GM19025 (cell line): ENCODE results near the gene MSH3.
A peak's percentile ranks its signal among the peaks of the same experiment; 100 is the strongest.

Experiments used
- ATAC-seq: cut with Tn5 transposase; IDR thresholded peaks from one replicate; pipeline ENCODE4 v1.9.1; 2021; ENCODE audit warnings: mild to moderate bottlenecking, low read depth, moderate library complexity; ENCODE audit not compliant: unreplicated experiment

MSH3 gene

DNA sequence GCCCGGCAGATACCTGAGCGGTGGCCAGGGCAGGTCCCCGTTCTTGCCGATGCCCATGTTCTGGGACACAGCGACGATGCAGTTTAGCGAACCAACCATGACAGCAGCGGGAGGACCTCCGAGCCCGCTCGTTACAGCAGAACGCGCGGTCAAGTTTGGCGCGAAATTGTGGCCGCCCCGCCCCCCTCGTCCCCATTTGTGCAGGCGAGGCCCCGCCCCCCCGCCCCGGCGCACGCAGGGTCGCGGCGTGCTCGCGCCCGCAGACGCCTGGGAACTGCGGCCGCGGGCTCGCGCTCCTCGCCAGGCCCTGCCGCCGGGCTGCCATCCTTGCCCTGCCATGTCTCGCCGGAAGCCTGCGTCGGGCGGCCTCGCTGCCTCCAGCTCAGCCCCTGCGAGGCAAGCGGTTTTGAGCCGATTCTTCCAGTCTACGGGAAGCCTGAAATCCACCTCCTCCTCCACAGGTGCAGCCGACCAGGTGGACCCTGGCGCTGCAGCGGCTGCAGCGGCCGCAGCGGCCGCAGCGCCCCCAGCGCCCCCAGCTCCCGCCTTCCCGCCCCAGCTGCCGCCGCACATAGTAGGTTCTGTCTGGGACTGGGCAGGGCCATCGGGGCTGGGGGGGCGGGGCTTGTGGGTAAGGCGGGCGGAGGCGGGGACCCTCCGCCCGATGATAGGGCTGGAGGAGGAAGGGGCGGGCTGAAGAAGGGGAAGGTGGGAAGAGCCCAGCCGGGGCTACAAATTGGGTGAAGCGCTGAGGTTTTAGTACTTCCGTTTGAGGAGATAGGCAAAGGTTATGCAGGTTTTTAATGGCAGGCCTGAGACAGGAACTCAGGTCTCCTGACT, at the start of gene MSH3, which contains the start of gene DHFR:
TSS of gene MSH3 (plus strand) at position 262 of the 840 bp plus-strand sequence. CDS start at position 338, 76 bp downstream.
TSS of gene DHFR (minus strand) at position 593 of the 840 bp plus-strand sequence. CDS start at position 99, 494 bp downstream.
- ATAC-seq, result peak; percentile 54

DNA sequence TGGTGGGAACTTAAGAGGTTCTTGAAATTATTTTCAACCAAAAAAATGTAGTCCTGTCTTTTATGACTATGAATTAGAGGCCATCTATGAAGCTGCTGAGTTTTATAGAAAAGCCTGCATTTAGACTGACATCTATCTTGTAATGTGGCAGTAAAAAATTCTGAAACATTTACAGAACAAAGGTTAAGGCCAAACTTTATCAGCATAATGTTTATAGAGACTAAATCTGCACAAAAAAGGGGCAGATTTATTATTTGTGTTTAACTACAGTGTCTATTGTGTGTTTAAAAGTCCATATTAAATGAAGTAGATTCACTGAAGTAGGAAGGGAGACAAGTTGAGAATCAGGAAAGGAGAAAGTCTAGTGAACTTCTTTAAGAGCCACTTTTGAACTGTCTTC, 47.1 kb upstream of the MSH3 start:
- no peak for ATAC-seq

DNA sequence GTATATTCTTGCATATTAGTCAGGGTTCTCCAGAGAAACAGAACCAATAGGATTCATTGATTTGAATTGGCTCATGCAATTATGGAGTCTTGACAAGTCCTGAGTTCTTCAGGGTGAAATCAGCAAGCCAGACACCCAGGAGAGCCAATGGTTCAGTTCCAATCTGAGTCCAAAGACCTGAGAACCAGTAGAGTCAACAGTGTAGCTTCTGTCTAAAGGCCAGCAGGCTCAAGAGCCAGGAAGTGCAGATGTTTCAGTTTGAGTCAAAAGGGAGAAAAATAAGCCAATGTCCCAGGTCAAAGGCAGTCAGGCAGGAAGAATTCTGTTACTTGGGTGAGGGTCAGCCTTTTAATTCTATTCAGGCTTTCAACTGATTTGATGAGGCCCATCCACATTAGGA, 46.6 kb upstream of the MSH3 start:
- ATAC-seq, result peak; percentile 89

DNA sequence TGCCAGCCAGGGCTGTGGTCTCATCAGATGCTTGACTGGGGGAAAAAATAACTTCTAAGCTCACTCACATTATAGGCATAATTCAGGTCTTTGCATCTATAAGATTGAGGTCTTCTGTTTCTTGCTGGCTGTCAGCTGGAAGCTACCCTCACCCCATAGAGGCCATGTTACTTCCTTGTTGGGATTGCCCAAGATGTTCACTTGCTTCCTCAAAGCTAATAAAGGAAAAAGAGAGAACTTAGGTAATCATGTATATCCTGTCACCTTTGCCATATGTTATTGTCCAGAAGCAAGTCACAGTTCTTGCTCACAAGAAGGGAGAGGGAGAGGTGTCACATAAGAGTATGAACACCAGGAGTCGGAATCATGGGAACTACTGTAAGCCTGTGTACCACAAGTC, 45.7 kb upstream of the MSH3 start:
- no peak for ATAC-seq

DNA sequence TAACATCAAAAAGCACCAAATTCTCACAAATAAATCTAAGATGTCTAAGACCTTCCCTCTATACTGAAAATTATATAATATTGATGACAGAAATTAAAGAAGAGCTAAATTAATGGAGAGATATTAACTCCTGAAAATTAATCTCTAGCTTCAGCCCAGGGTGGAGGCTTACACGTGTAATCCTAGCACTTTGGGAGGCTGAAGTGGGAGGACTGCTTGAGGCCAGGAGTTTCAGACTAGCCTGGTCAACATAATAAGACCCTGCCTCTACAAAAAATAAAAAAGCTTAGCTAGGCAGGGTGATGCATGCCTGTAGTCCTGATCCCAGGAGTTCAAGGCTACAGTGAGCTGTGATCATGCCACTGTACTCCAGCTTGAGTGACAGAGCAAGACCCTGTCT, 44.8 kb upstream of the MSH3 start:
- no peak for ATAC-seq

DNA sequence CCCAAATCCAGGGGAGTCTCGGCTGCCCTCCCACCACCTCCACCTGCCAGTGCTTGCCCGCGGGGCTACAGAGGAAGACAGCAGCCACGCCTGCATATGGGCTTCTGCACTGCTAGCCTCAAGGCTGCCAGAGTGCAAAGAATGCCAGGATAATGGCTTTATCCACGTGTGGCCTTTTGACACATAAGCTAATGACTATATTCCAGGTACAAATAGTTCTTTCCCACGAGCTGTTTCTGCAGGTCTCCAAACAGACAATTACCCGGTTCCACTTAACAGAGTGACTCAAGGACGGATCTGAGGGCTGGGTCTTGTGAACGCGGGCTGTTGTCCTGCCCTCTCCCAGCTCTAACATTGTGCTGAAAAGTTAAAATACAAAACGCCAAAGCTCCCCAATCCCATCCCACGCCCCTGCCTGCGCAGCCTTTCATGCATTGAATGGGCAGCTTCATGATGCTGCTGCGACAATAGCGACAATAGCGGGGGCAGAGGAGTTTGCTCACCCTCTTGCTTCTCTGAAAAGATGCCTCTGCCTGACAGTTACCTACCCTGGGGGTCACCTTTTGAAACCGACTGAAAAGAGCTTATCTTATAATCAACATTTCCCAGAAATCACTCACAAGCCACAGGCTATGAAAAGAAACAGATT, 39.1 kb upstream of the MSH3 start:
- ATAC-seq, result no peak

DNA sequence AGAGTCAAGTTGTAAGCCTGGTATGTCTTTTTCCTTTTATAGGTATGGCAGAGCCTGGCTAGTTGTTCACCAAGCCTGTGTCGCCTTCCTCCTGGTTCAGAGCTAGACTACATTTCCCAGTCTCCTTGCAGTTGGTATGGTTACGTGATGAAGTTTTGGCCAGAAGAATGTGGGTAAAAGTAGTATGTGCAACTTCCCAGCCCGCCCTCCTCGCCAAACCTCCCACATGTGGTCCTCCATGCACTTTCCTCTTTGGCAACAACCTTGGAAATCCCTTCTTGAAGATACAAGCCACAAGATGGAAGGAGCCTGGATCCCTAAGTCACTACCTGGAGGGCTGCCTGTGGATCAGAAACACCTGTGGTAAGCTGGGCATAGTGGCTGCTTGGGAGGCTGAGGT, 36.0 kb upstream of the MSH3 start:
- ATAC-seq, result no peak

DNA sequence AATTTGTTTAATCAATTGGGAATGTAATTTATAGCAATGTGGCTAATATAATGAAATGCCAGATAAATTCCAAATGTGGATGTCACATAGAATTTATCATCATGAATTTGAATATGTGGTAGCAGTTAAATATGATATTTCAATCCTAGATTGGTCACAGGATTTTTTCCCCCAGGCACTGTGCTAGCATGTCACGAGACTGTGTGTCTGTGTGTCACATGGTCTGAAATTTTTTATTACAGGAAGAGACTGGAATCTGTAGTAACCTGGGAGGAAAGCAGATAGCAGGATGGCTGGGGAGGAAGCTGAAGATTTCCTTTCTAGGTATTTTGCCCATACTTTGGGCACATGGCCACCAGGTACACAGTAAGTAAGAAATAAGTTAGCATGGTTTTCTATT, 35.4 kb upstream of the MSH3 start:
- no peak for ATAC-seq

DNA sequence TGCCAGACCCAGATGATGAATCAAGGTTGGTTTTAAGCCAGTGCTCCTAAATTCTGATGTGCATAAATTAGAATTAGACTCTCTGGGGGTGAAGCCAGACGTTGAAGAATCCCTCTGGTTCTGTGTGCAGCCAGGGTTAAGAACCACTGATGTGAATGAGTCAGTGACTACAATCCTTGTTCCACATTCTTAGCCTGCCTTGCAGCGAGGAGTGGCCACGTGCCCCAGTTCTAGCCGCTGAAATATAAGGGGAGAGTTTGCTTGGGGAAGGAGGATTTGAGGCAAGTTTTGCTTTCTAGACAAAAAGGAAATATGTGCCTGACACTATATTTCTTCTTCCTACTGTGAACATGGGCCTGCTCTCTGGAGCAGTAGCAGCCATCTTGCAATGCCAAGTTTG, 34.2 kb upstream of the MSH3 start:
- no peak for ATAC-seq

DNA sequence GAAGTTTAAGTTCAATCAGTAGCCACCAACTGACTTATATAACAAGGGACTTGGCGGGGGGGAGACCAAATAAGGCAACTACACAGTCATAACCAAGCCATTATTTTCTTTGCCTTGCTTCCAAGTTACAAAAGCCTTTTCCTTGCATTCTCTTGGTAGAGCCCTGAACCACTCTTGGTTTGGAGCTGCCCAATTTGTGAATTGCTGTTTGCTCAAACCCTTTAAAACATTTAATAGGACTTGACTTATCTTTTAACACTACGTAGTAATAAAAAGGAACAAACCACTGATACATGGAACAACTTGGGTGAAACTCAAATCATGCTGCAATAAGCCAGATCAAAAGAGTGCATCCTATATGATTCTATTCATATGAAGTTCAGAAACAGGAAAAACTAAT, 31.7 kb upstream of the MSH3 start:
- ATAC-seq, result no peak

DNA sequence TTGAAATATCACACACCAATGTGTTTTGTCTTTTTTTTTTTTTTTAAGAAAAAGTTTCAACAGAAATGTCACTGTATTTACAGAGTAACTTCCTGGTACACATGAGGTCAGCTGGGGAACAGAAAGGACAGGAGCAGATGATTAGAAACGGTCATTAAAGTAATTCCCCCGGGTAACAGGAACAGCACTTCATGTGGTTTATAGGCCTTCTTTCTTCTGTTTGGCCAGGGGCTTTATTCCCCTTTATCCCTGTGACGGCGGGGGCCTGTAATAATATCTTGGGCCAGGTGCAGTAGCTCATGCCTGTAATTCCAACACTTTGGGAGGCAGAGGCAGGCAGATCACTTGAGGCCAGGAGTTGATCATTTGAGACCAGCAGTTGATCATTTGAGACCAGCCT, 30.5 kb upstream of the MSH3 start:
- no peak for ATAC-seq

DNA sequence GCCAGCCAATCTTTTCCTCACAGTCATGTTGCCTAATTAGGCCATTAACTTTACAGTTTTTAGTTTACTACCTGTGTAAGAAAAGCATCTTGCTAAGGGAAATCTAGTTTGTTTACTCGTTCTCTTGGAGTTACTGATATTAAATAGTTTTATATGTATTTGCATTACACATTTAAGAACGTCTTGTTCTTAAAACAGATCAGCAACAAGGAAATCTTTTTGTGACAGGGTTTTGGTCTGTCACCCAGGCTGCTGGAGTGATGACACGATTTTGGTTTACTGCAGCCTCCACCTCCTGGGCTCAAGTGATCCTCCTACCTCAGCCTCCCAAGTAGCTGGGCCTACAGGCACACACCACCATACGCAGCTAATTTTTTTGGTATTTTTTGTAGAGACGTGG, 29.2 kb upstream of the MSH3 start:
- no peak for ATAC-seq

DNA sequence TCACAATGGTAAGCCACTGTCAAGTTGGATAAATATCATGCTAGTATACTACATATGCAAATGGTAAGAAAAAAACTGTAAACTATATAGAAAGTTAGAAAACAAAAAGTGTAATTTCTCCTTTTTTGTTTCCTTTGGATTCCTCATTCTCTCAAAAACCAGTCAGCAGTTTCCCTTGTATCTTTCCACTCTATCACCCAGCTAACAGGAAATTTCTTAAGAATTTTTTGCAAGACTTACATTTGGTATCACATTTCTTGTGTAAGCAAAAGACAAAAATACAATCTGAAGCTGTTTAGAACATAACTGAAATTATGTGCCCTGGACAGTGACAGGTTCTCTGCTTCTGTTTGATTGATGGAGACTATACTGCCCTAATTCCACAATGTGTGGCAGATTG, 25.2 kb upstream of the MSH3 start:
- ATAC-seq, result no peak

DNA sequence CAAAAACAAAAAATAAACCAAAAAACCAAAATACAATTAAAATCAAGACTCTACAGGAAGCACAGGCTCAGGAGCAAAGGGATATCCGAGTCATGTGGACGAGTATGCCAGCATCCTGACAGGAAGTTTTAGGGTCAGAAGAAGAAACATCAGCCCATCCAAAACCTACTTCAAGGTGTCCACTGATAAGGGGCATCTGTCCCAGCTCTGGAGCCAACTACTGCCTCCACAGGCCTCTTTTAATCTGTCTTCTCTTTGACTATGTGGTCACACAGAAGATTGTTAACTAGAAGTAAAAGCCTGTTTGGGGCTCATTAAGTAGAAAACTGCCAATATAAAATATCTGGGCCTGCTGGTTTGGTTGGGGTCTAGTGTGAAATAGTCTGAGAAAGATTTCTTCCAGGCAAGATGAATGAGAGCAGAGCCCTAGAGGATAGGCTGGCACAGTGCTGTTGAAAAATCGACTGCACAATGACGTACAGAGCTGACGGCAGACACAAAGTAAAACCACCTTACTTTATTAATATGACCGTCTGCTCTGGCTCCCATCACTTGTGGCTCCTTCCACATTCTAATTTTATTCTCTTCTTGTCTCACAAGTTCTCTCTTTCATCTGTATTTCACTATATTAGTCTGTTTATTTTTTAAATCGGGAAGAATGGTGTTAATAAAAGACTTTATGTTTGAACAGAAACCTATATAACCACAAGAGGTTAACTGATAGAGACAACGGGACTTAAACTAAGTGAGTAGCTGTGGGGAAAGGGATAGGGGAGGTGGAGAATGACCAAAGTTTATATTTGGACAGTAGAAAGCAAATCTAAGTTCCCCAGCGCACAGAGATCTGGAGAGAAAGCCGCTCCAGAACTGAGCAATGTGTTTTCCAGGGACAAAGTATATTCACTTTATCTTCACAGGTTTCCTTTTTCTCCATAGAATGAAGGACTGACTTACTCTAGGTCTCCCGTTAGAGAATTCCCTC, 22.9 kb upstream of the MSH3 start:
- no peak for ATAC-seq

DNA sequence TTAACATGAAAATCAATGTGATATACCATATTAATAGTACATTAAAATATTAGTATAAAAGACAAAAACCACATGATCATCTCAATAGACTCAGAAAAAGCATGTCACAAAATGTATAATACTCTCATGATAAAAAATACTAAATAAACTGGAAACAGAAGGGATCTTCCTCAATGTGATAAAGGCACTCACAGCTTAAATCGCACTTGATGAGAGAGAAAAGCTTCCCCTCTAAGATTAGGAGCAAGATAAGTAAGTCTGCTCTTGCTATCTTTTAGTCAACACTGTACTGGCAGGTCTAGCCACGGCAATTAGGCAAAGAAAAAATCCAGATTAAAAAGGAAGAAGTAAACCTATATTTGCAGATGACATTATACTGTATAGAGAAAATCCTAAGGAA, 21.8 kb upstream of the MSH3 start:
- no peak for ATAC-seq

DNA sequence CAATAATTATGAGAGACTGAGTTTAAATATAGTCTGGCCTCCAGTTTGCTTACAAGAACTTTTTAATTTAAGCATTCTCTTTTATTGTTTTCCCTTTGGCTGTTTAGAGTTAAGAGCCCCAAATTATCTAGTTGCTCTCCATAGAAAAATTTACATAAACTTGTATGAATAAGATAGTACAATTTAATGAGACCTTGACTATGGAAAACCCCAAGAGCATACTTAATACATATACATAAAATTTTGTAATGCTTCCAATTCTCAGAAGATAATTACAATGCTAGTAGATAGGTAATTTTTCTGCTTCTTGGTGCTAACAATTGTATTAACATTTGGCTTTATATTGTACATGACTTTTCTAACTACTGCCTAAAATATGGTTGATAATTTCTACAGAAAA, 20.3 kb upstream of the MSH3 start:
- ATAC-seq, result no peak

DNA sequence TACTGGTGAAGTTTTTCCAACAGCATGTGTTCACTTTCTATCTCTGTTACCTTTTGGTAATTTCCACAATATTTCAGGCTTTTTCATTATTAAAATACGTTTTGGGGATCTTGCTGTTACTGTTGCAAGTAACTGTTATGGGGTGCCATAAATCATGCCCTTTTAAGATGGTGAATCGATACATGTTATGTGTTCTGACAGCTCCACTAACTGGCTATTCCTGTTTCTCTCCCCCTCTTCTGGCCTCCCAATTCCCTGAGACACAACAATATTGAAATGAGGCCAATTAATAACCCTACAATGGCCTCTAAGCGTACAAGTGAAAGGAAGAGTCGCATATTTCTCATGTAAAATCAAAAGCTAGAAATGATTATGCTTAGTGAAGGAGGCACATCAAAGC, 13.1 kb upstream of the MSH3 start:
- ATAC-seq, result no peak

DNA sequence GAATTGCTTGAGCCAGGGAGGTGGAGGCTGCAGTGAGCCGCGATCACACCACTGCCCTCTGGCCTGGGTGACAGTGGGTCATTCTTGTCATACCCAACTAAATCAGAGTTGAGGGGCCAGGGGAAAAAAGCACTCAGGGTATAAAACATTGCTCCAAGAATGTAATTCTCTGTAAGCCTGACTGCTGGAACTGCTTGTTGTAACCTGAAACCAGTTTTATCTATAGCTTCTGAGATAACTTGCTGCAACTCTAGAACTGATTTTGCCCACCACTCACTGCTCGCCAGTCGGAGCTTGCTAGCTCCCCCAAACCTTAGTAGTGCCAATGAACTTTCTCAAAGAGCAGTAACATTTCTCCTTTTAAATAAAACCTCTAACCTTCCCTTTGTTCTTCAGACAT, 9.6 kb upstream of the MSH3 start:
- ATAC-seq, result no peak

DNA sequence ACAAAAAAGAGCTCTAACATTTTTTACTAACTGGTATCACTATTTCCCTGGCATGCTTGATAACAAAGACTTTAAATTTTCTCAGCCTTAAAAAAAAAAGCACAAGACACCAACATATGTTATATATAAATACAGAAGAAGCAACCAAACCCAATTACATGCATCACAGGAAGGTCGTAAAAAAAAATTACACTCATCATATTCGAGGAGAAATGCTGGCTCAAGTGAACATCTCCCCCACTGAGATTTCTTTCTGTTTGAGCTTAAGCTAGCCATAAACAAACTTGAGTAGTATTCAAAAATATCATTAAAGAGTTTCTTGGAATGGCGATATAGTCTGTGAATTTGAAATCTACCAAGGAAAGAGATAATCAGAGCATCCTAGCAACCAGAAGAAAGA, 7.5 kb upstream of the MSH3 start:
- no peak for ATAC-seq

DNA sequence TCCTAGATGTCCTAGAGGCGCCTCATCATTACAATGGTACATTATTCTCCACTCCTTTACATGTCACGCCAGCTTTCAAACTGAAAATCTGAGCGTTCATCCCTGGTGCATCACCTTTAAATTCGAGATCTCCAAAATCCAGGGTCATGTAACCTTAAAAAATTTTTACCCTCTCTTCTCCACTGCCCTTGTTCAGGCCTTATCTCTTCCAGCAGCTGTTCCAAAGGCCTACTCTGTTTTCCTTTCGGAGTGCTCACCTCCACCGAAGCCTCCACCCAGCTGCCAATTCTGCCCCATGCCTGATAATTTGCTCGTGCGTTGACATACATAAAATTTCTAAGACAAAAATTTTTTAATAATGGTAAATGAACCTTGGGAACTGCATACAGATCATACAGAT, 950 bp upstream of the MSH3 start:
- ATAC-seq, result no peak

DNA sequence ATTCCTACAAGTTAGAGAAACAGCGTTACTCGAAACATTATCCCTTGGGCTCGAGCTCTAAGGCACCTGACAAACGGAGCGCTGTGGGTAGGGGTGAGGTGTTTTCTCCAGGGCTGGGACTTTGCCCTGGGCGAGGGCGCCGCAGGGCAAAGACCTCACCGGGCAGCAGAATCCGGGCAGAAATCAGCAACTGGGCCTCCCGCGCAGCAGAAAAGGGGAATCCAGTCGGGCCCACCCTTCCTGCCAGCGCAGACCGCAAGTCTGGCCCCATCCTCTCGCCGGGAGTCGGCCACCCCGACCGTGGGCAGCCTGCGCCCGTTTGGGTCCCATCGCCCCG, 430 bp upstream of the MSH3 start:
- no peak for ATAC-seq
